Gastrocnemius medialis (tissue), 4 donors: ENCODE results near the gene SUN1.

Source experiments
- POLR2A ChIP-seq, 2 donors: fragments of 450-650 bp; IDR thresholded peaks; one replicate each; pipeline ENCODE4 v1.6.1; 2017; ENCODE audit warnings: antibody characterized with exemption in 2 of 2, mild to moderate bottlenecking in 2 of 2, moderate library complexity in 2 of 2
- TF ChIP-seq, protein P1 (sequence below), 5 experiments: fragments of 450-650 bp in 3 of 5; fragments of 200-600 bp in 2 of 5; sonication (generic) in 2 of 5; IDR thresholded peaks in 4 of 5; conservative IDR thresholded peaks in 1 of 5; 1 replicate in 4 of 5; 2 replicates in 1 of 5; pipeline ENCODE4 v1.5.1; 2016 to 2019; ENCODE audit warnings: antibody characterized with exemption in 5 of 5, mild to moderate bottlenecking in 3 of 5, moderate library complexity in 3 of 5

GRCh38 chr7:798921-799470, 33.3 kb upstream of the SUN1 start:
- TF ChIP-seq, protein P1, sequence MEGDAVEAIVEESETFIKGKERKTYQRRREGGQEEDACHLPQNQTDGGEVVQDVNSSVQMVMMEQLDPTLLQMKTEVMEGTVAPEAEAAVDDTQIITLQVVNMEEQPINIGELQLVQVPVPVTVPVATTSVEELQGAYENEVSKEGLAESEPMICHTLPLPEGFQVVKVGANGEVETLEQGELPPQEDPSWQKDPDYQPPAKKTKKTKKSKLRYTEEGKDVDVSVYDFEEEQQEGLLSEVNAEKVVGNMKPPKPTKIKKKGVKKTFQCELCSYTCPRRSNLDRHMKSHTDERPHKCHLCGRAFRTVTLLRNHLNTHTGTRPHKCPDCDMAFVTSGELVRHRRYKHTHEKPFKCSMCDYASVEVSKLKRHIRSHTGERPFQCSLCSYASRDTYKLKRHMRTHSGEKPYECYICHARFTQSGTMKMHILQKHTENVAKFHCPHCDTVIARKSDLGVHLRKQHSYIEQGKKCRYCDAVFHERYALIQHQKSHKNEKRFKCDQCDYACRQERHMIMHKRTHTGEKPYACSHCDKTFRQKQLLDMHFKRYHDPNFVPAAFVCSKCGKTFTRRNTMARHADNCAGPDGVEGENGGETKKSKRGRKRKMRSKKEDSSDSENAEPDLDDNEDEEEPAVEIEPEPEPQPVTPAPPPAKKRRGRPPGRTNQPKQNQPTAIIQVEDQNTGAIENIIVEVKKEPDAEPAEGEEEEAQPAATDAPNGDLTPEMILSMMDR (IDR thresholded peaks at IDR 0.05 in 4 of 5, conservative IDR thresholded peaks at IDR 0.05 in 1 of 5): no peak
- no peak for TF ChIP-seq POLR2A (IDR thresholded peaks at IDR 0.05)
